HG03095 (cell line): ENCODE data around the gene OIP5.
"Not testable (repeated sequence)": the region's sequence is repeated elsewhere in the genome, so short reads cannot be mapped to it uniquely, and the experiment has no call there.

ENCODE experiments used
- ATAC-seq: cut with Tn5 transposase; IDR thresholded peaks from one replicate; pipeline ENCODE4 v1.9.1; 2021; ENCODE audit warnings: moderate library complexity; ENCODE audit not compliant: unreplicated experiment

Gene OIP5

GRCh38 chr15:41260924-41261323 is 71.5 kb downstream of the OIP5 start:
- not testable (repeated sequence) for ATAC-seq

- ATAC-seq: no peak
These were observed 72.7 kb downstream of the OIP5 start for GRCh38 chr15:41259546-41260189.
